Thyroid gland (tissue), 4 donors: Measurements from ENCODE around the gene FZD4.

Source experiments
- POLR2A ChIP-seq, 2 donors: fragments of 450-650 bp; IDR thresholded peaks; one replicate each; pipeline ENCODE4 v1.6.1; 2017; ENCODE audit warnings: antibody characterized with exemption in 2 of 2, mild to moderate bottlenecking in 2 of 2, moderate library complexity in 1 of 2
- TF ChIP-seq, protein P1 (sequence below), 6 experiments: fragments of 200-600 bp in 3 of 6; fragments of 450-650 bp in 3 of 6; sonication (generic) in 3 of 6; IDR thresholded peaks; one replicate each; pipeline ENCODE4 v1.5.1; 2016 to 2019; ENCODE audit warnings: antibody characterized with exemption in 6 of 6, mild to moderate bottlenecking in 2 of 6, inconsistent platforms in 1 of 6, moderate library complexity in 1 of 6

DNA sequence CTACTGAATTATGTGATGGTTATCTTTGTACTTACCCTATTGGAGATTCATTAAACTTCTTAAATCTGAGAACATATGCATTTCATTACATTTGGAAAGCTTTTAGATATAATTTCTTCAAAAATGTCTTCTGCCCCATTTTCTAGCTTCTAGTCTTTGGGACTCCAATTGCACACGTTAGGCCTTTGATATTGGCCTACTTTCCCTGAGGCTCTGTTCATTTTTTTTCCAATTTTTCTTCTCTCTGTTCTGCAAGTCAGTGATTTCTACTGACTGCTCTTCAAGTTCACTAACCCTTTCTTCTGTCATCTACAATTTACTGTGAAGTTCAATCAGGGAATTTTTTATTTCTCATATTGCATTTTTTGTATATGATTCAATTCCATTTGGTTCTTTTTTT, 43.0 kb downstream of the FZD4 start:
- TF ChIP-seq, protein P1, sequence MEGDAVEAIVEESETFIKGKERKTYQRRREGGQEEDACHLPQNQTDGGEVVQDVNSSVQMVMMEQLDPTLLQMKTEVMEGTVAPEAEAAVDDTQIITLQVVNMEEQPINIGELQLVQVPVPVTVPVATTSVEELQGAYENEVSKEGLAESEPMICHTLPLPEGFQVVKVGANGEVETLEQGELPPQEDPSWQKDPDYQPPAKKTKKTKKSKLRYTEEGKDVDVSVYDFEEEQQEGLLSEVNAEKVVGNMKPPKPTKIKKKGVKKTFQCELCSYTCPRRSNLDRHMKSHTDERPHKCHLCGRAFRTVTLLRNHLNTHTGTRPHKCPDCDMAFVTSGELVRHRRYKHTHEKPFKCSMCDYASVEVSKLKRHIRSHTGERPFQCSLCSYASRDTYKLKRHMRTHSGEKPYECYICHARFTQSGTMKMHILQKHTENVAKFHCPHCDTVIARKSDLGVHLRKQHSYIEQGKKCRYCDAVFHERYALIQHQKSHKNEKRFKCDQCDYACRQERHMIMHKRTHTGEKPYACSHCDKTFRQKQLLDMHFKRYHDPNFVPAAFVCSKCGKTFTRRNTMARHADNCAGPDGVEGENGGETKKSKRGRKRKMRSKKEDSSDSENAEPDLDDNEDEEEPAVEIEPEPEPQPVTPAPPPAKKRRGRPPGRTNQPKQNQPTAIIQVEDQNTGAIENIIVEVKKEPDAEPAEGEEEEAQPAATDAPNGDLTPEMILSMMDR (IDR thresholded peaks at IDR 0.05), result no peak
- no peak for TF ChIP-seq POLR2A (IDR thresholded peaks at IDR 0.05)
